SKM-1 (cell line): Measurements from ENCODE around the gene SGK2.
A peak's percentile ranks its signal among the peaks of the same experiment; 100 is the strongest.

Experiments
- DNase-seq: peaks from one replicate; lab custom pipeline; 2025; ENCODE audit not compliant: unreplicated experiment; lab: John Stamatoyannopoulos, UW

SGK2 gene

DNA sequence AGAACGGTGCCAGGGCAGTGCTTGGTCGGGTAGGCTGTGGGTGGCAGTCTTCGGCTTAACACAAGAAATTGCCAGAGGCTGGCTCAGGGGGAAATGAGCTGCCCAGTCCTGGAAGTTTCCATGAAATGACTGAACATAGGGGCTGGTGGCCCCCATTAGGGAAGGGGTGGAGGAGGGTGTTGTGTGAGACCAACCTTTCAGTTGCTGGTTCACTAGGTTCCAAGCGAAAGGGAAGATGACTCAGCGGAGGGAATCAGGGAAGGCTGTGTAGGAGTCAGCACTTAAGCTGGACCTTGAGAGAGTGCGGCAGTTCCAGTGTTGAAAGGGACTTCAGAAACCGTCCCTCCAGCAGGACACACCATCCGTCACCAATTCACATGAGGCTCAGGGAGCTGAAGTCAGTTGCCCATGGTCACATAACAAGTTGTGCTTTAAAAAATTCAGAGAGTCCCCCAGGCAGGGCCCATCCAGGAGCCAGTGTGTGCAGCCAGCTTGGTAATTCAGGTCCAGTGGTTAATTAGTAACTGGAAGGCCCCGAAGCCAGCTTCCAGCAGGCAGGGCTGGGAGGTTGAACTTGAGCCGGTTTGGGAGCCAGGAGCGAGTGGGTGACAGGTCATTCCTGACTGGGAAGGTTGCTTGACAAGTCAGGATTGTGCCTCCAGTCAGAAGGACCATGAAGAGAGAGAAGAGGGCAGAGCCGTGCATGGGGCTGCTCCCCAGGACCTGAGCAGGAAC, at the start of gene SGK2:
SGK2 (plus strand) TSS at position 616 of the 735 bp plus-strand sequence. CDS start 7,469 bp downstream, outside the sequence.
- DNase-seq, result no peak

DNA sequence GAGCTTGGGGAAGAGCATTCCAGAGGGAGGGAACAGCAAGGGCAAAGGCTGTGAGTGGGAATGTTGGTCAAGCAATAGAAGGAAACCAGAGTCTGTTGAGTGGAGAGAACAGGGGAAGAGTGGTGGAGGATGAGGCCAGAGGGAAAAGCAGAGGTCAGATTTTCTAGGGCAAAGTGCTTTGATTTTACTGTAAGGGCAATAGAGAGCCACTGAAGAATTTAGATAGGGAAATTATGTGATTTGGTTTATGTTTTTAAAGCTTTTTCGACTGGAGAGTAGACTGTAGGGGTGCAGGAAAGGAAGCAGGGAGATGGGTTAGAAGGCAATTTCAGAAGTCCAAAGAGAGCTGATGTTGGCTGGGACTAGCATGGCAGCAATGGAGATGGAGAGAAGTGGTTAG, 46.9 kb upstream of the SGK2 start:
- DNase-seq, result no peak

DNA sequence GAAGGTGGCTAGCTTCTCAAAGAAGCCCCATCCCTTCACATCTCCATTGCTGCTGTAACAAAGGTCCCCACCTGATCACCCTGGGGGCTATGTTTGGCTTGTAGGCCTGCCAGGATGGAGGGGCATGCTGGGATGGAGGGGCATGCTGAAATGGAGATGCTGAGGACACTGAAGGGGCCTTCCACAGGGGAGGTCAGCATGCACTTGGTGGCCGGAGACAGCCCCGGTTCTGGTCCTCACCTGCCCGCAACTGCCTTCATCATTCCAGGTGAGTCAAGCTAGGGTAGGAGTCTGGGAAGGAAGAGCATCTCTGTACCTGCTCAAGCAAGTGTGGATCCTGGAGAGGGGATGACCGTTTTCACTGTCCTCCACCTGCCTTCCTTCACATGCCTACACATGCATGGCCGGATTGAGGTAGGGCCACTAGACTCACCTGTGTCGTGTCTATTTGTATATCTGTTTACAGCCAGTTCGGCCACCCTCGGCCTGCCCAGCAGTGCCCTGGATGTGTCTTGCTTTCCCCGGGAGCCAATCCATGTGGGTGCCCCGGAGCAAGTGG, 45.4 kb upstream of the SGK2 start:
- no peak for DNase-seq

DNA sequence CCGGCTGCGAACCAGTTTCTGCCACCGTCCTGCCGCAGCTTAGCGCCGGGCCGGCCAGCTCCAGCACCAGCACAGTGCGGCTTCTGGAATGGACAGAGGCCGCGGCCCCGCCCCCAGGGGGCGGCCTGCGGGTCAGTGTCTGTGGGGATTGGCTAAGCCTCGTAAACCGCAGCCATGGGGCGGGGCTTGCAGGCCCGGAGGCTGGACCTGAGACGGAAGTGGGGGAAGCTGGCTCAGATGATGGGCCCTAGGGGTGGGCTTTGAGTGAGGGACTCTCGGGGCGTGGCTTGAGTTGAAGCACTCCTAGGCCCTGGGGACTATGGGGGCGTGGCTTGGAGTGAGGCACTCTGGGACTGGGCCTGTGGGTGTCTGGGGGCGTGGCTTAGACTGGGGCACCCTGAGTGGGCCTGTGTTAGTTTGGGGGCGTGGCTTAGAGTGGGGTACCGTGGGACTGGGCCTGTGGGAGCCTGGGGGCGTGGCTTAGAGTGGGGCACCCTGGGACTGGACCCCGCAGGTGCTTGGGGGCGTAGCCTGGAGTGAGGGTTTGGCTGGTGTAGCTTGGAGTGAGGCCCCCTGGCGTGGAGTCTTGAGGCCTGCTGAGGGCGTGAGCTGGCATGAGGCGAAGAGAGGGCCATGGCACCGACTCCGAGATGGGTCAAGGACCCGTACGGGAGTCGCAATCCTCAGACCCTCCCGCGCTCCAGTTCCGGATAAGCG, 44.7 kb upstream of the SGK2 start:
- DNase-seq, result peak; percentile 99

DNA sequence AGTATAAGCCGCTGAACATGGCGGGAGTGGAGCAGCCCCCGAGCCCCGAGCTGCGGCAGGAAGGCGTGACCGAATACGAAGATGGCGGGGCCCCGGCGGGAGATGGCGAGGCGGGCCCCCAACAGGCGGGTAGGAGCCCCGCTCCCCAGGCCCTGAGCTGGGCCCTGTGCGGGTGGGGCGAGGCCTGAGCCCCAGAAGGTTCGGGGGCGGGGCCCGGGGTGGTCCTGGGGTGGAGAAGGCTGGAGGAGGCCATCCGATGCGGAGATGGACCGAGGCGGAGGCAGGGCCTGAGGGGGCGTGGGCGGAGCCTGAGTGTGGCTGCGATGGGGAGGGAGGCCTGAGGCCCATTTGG, 44.2 kb upstream of the SGK2 start:
- no peak for DNase-seq

DNA sequence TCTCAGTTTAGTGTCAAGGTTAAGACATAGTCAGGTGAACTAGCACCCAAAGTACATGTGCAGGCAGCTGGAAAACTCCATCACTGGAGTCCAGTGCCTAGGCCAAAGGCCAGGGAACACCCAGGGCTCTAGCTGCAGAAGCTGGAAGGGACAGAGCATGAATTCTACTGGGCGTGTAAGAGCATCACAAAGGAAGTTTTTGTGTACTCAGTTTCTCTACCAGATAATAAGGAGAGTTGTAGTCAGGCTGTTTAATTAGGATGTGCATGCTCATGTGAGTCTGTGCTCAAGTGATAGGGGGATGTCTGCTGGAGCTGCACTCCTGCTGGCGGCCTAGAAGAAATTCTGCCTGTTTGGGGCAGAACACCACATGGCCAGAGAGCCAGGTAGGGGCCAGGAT, 43.2 kb upstream of the SGK2 start:
- DNase-seq, result no peak

DNA sequence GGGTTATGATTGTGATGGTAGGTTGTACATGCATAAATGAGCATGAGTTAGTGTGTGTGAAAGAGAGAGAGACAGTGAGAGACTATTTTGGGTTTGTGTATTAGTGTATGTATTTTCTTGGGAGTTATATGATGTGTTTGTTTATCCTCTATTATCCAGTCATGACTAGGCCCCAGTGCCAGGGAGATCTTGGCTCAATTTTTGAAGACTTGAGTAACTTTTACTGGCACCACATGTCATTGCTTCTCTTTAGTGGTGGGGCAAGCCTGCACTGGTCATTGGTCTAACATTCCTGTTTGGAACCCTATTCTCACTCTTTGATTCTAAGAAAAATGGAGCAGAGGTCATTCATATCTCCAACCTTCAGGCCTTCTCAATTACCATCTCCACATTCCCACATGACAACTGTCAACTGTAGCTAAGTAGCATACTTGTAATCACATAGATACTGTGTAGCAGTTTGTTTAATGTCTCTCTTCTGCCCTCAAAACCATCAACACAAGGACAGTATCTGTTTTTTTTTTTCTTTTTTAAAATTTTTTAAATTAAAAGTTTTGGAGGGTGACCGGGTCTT, 42.5 kb upstream of the SGK2 start:
- no peak for DNase-seq

DNA sequence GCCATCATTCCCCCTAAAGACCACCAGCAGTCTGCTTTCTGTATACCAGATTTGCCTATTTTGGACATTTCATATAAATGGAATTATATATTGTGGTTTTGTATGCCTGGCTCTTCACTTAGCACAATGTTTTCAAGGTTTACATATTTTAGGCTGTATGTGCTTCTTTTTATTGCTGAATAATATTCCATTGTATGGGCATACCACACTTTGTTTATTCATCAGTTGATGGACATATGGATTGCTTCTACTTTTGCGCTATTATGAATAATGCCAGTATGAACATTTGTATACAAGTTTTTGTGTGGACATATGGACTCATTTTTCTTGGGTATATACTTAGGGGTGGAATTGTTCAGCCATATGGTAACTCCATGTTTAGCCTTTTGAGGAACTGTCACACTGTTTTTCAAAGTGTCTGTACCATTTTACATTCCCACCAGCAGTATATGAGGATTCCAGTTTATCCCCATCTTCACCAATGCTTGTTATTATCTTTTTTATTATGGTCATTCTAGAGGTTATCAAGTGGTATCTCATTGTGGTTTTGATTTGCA, 38.7 kb upstream of the SGK2 start:
- DNase-seq, result no peak

DNA sequence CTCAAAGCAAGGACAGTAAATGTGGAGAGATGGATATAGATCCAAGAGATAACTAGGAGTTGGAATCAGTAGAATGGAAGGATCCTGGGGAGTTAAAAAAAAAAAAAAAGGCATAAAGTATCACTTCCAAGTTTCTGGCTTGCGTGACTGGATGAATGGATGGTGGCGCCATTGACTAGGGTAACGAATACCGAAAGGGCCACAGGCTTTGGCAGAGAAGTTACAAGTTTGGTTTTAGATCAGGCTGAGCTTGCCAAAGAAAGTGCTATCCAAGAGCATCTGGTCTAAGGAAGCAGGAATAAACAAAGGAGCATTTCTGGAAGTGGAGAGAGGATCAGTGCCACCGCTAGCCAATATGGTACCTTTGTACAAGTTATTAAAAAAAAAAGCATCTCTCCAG, 33.8 kb upstream of the SGK2 start:
- DNase-seq, result no peak

DNA sequence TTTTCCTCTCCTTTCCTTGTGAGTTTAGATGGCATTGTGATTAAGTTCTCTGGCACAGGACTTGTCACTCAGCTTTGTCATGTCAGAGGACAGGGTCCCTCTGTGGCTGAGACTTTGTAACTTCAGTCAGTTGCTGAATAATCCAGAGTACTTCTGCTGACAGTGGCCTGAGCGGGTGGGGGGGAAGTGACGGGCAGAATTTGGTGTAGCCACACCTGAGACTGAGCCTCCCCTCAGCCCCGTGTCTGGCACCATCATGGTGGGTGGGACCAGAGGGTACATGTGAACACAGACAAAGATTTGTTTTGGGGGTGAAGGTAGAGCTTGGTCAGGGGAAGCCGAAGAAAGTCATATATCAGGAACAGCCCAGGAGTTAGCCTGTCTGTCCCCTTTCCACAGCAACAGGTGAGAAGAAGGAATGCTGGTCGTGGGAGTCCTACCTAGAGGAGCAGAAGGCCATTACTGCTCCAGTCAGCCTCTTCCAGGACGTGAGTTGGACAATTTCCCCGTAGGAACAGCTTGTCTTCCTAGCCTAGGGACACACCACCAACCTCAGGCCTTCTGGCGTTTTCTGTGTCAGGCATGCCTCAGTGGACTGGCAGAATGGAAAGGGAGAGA, 30.5 kb upstream of the SGK2 start:
- DNase-seq, result no peak

DNA sequence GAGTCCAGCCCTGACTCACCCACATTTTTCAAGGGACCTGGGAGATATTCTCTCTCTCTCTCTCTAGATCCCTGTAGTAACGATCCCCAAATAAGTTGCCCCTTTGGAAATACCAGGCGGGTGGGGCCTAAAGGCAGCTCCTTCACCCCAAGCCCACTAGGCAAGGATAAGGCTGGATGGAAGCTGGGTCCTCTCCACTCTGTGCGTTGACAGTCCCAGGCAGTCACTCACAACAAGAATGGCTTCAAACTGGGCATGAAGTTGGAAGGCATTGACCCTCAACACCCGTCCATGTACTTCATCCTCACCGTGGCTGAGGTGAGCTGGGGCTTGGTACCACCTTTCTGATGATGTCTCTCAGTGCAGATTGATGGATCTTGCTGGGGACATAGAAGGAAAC, 29.8 kb upstream of the SGK2 start:
- no peak for DNase-seq

DNA sequence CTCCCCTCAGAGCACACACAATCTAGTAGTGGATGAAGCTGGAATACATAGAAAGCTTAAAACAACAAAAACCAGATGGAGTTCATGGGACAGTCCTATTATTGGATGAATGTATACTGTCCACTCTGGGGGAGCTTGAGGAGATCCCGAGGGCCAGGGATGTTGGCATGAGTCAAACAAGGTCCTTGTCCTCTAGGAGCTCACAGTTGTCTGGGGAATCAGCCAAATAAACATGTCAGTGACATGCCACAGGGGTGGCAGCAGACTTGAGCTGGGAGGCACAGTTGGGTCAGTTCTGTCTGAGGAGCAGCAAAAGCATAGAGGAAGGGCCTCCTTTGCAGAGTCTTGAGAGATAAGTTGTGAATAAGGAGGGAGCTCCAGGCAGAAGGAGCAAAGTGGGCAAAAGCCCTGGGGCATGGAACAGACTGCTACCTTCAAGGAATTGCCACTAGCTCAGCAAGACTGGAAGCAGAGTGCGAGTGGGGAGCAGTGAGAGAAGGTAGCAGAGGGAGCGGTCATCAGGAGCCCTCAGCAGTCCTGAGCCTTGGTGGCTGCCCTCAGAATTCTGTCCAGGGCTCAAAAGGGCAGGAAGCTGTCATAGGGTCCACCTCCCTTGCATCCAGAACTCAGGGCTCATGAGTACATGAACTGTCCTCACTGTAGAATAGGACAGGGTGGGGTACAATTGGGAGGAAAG, 29.2 kb upstream of the SGK2 start:
- no peak for DNase-seq

DNA sequence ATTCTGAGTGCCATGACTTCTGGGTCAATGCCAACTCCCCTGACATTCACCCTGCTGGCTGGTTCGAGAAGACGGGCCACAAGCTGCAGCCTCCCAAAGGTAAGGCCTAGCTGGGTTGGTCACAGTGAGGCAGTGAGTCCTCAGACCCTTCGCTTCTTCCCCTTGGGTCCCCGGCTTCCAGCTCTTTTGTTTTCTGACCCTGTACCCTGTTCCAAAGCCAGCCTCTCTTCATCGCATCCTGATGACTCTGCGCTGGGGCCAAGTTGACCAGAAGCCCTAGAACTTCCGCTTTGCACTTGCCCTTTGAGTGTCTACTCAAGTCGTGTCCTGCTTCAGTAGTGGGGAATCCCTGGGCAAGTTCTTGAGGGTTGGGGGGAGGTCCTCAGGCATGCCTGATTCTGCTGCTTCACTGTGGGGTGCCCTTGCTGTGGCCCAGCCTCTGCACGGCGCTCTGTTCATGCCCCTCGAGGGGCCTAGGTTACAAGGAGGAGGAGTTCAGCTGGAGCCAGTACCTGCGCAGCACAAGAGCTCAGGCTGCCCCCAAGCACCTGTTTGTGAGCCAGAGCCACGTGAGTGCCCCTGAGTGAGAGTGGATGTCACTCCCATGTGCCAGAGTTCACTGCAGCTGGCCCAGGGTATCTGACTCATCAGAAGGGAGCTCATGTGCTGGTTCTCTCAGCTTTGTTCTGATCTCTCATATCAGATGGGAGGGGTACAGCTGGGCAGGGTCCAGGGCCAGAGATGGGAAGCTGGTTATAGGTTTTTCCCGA, 28.3 kb upstream of the SGK2 start:
- DNase-seq, result no peak

DNA sequence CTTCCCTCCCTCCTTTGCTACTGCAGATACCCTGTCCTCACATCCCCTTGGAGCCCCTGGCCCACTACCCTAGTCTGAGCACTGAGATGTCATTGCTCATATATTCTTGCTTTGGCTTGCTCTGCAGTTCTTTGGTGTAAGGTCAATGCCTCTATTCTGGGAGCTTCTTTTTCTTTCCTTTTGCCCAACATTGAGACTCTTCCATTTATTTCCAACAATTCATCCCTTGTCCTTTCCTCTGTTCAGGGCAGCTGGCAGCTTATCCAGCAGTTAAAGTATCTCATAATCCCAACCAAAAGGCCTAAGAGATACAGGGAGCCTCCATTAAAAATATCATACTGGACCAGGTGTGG, 27.8 kb upstream of the SGK2 start:
- DNase-seq, result no peak

DNA sequence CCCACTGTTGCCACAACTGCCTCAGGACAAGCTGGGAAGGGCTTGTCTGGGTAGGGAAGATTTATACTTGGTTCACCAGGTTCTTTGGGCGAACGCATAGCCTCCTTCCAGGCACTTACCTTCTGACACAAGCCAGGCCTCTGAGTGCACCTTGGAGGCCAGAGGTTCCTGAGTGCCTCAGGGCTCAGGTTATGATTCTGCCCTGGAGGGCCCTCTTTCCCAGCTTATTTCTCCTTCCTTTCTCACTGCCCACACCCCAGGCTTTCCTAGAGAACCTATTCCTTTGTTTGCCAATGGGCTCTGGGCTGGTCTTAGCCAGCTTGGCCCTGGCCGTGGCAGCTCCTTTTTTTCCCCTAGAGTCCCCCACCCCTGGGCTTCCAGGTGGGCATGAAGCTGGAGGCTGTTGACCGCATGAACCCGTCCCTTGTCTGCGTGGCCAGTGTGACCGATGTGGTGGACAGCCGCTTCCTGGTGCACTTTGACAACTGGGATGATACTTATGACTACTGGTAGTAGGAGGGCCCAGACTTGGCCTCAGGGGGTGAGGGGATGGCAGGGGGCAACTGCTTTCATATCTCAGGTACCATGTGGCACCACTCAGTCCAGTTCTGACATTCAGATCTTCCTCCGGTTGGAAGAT, 26.3 kb upstream of the SGK2 start:
- DNase-seq, result no peak

DNA sequence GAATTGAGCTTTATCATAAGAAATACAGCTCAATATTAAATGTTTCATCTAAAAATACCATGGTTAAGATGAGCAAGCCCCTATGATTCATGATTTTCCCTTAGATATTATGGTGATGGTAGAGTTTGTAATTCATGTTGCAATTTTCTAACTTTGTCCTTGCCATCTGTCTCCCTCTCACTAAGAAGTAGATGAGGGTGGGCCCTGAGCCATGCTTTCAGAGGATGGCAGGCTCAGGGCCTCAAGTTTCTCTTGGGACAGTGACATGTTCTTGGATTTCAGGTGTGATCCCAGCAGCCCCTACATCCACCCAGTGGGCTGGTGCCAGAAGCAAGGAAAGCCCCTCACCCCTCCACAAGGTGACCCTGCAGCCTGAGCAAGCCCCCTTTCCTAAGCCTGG, 25.8 kb upstream of the SGK2 start:
- DNase-seq, result no peak

DNA sequence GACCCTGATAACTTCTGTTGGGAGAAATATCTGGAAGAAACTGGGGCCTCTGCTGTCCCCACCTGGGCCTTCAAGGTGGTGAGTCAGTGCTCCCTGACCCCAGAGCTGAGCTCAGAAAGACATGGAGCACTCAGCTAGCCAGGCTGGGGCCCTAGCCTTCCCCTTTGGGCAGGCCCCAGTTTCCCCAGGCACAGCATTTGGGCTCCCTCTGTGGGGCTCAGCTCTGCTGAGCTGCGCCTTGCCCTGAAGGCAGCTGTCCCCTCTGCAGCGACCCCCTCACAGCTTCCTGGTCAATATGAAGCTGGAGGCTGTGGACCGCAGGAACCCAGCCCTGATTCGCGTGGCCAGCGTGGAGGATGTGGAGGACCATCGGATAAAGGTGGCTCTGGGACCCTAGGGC, 24.8 kb upstream of the SGK2 start:
- DNase-seq, result no peak

DNA sequence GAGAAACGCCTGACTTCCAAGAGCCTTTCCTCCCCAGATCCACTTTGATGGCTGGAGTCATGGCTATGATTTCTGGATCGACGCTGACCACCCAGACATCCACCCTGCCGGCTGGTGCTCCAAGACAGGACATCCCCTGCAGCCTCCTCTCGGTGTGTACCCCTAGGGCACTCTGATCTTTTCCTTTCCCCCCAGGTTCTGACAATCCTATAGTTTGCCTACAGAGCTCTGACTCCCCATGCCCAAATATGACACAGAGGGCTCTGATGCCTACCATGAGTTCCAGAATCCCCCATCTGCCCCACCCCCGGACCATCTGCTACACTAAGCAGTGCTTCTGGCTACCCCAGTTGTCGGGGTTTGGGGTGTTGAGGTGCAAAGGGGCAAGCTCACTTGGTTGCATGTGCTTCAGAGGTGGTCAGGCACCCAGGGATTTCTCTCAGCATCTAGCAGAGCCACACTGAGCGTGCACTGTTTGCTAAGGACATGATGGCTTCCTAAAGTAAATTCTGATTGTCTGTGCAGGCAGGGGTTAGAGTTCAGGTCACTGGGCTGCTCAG, 24.0 kb upstream of the SGK2 start:
- no peak for DNase-seq

DNA sequence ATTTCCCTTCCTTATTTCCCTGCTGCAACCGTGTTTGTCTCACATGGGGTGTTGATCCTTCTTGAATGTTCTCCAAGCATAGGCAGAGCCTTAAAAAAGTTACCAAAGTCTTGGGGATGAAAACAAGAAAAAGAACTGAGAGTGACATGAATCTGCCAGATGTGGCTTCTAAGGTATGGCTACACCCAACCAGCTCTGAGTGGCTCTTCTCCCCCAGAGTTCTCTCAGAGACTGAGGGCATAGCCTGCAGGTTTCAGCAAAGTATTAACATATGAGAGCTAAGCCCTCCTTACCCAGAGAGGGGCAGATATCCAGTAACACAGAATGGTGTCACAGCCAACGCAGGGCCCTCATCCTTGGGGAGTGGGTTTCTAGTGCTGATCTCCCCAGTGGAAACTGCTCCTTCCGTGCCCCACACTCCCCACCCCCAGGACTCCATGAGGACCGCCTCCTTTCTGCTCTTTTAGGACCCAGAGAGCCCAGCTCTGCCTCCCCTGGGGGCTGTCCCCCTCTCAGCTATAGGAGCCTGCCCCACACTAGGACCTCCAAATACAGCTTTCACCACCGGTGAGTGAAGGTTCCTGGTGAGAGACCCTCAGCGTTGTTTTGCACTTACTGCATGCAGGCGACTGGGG, 23.3 kb upstream of the SGK2 start:
- no peak for DNase-seq
